H9 (cell line): ENCODE measurements around the gene CARD6. TPM values are rescaled to one million over a fixed set of nuclear protein-coding genes. Genes with fewer than 3 reads are reported as not detected.
"Not testable (repeated sequence)": the region's sequence is repeated elsewhere in the genome, so short reads cannot be mapped to it uniquely, and the experiment has no call there.

Source experiments
- DNase-seq: peaks from one replicate; pipeline ENCODE4 v3.0.0-alpha.2; 2017
- H2AFZ ChIP-seq: one replicate; pipeline ENCODE4 v1.6.1; 2013; ENCODE audit warnings: mild to moderate bottlenecking, low read length, control low read depth, moderate library complexity
- H2AK5ac ChIP-seq: 2 replicates; pipeline ENCODE4 v1.6.1; 2013; ENCODE audit warnings: low read length, control low read depth, mixed read lengths; ENCODE audit not compliant: insufficient read length
- H2BK120ac ChIP-seq: one replicate; pipeline ENCODE4 v1.6.1; 2013; ENCODE audit warnings: low read depth, mild to moderate bottlenecking, low read length, control low read depth, inconsistent platforms; ENCODE audit not compliant: poor library complexity, severe bottlenecking
- H2BK12ac ChIP-seq: 2 replicates; pipeline ENCODE4 v1.6.1; 2013; ENCODE audit warnings: low read length, control low read depth, mixed read lengths, low read depth; ENCODE audit not compliant: insufficient read length
- H2BK15ac ChIP-seq: 2 replicates; pipeline ENCODE4 v1.6.1; 2013; ENCODE audit warnings: low read depth, low read length, control low read depth
- H2BK20ac ChIP-seq: one replicate; pipeline ENCODE4 v1.6.1; 2013; ENCODE audit warnings: low read depth, mild to moderate bottlenecking, low read length, control low read depth, inconsistent platforms; ENCODE audit not compliant: poor library complexity, severe bottlenecking
- H2BK5ac ChIP-seq: 2 replicates; pipeline ENCODE4 v1.6.1; 2013; ENCODE audit warnings: low read length, control low read depth, mixed read lengths; ENCODE audit not compliant: insufficient read length
- H3K14ac ChIP-seq: 2 replicates; pipeline ENCODE4 v1.6.1; 2013; ENCODE audit warnings: low read length, control low read depth; ENCODE audit not compliant: insufficient read depth
- H3K18ac ChIP-seq: 2 replicates; pipeline ENCODE4 v1.6.1; 2013; ENCODE audit warnings: low read depth, mild to moderate bottlenecking, mixed read lengths, low read length, control low read depth; ENCODE audit not compliant: insufficient read length
- H3K23ac ChIP-seq: 2 replicates; pipeline ENCODE4 v1.6.1; 2013; ENCODE audit warnings: low read length, control low read depth, mixed read lengths, low read depth; ENCODE audit not compliant: insufficient read length
- H3K23me2 ChIP-seq: 2 replicates; pipeline ENCODE4 v1.6.1; 2013; ENCODE audit warnings: low read depth, mild to moderate bottlenecking, mixed read lengths, low read length, control low read depth; ENCODE audit not compliant: insufficient read length, poor library complexity, severe bottlenecking
- H3K27ac ChIP-seq: 2 replicates; pipeline ENCODE4 v1.5.1; 2013; ENCODE audit warnings: low read length, control low read depth, mixed read lengths, low read depth; ENCODE audit not compliant: insufficient read length
- H3K27me3 ChIP-seq: 2 replicates; pipeline ENCODE4 v1.6.1; 2013; ENCODE audit warnings: low read length, control low read depth, inconsistent platforms; ENCODE audit not compliant: insufficient read depth
- H3K4ac ChIP-seq: 2 replicates; pipeline ENCODE4 v1.6.1; 2013; ENCODE audit warnings: low read depth, mild to moderate bottlenecking, control low read depth, inconsistent platforms, low read length, moderate library complexity
- H3K4me1 ChIP-seq: 2 replicates; pipeline ENCODE4 v1.6.1; 2013; ENCODE audit warnings: low read length, control low read depth, inconsistent platforms; ENCODE audit not compliant: insufficient read depth
- H3K4me2 ChIP-seq: 2 replicates; pipeline ENCODE4 v1.6.1; 2013; ENCODE audit warnings: low read length, control low read depth, mixed read lengths; ENCODE audit not compliant: insufficient read length, insufficient read depth
- H3K56ac ChIP-seq: 2 replicates; pipeline ENCODE4 v1.6.1; 2013; ENCODE audit warnings: low read depth, mild to moderate bottlenecking, mixed read lengths, low read length, control low read depth; ENCODE audit not compliant: insufficient read length
- H3K79me1 ChIP-seq: 2 replicates; pipeline ENCODE4 v1.6.1; 2013; ENCODE audit warnings: low read depth, mild to moderate bottlenecking, moderate library complexity, low read length, control low read depth, inconsistent platforms; ENCODE audit not compliant: insufficient read depth, poor library complexity, severe bottlenecking
- H3K79me2 ChIP-seq: 2 replicates; pipeline ENCODE4 v1.6.1; 2013; ENCODE audit warnings: low read length, control low read depth, inconsistent platforms; ENCODE audit not compliant: insufficient read depth
- H3K9ac ChIP-seq: 2 replicates; pipeline ENCODE4 v1.6.1; 2013; ENCODE audit warnings: low read length, control low read depth, mixed read lengths; ENCODE audit not compliant: insufficient read length; ENCODE audit errors: extremely low read depth
- H3K9me3 ChIP-seq: one replicate; pipeline ENCODE4 v1.6.1; 2013; ENCODE audit warnings: low read depth, low read length, inconsistent platforms; ENCODE audit not compliant: control insufficient read depth
- H3T11ph ChIP-seq: one replicate; pipeline ENCODE4 v1.6.1; 2013; ENCODE audit warnings: mild to moderate bottlenecking, low read length, control low read depth, inconsistent platforms
- H4K20me1 ChIP-seq: one replicate; pipeline ENCODE4 v1.6.1; 2013; ENCODE audit not compliant: control insufficient read depth, insufficient read length, insufficient read depth
- H4K5ac ChIP-seq: 2 replicates; pipeline ENCODE4 v1.6.1; 2013; ENCODE audit warnings: low read depth, mild to moderate bottlenecking, mixed read lengths, low read length, control low read depth; ENCODE audit not compliant: insufficient read length
- H4K8ac ChIP-seq: replicated peaks from 2 replicates; pipeline ENCODE4 v1.6.1; 2013; ENCODE audit warnings: low read length, control low read depth, mixed read lengths, low read depth; ENCODE audit not compliant: insufficient read length
- H4K91ac ChIP-seq: 2 replicates; pipeline ENCODE4 v1.6.1; 2013; ENCODE audit warnings: low read depth, mild to moderate bottlenecking, moderate library complexity, mixed read lengths, low read length, control low read depth; ENCODE audit not compliant: insufficient read length
- H3K27ac Mint-ChIP-seq, 3 experiments: 2 replicates in 2 of 3; 3 replicates in 1 of 3; pipeline ENCODE4 v1.8.0; 2020 to 2021; ENCODE audit warnings: mixed read lengths in 3 of 3, mild to moderate bottlenecking in 1 of 3, moderate library complexity in 1 of 3
- H3K27me3 Mint-ChIP-seq: 2 replicates; pipeline ENCODE4 v1.8.0; 2021; ENCODE audit warnings: low read depth, mild to moderate bottlenecking, moderate library complexity, mixed read lengths
- H3K36me3 Mint-ChIP-seq, 3 experiments: 2 replicates in 2 of 3; 3 replicates in 1 of 3; pipeline ENCODE4 v1.8.0; 2020 to 2021; ENCODE audit warnings: low read depth in 3 of 3, mixed read lengths in 3 of 3; ENCODE audit not compliant: insufficient read depth in 1 of 3
- H3K4me1 Mint-ChIP-seq, 2 experiments: 2 replicates each; pipeline ENCODE4 v1.8.0; 2020; ENCODE audit warnings: mixed read lengths in 2 of 2
- H3K4me3 Mint-ChIP-seq, 2 experiments: 2 replicates in 1 of 2; 3 replicates in 1 of 2; pipeline ENCODE4 v1.8.0; 2020 to 2021; ENCODE audit warnings: mild to moderate bottlenecking in 2 of 2, mixed read lengths in 2 of 2, moderate library complexity in 1 of 2
- H3K9me3 Mint-ChIP-seq, 2 experiments: 2 replicates in 1 of 2; 3 replicates in 1 of 2; pipeline ENCODE4 v1.8.0; 2020; ENCODE audit warnings: mild to moderate bottlenecking in 2 of 2, mixed read lengths in 2 of 2, moderate library complexity in 1 of 2
- WGBS: extraction: QIAGEN DNeasy Blood & Tissue Kit; methylation state at CpG from one replicate; pipeline ENCODE4 v1.1.7; 2013; ENCODE audit warnings: missing lambda C conversion rate, low lambda C conversion rate, mixed read lengths; ENCODE audit not compliant: insufficient read length; ENCODE audit errors: extremely low coverage; 5-methylcytosine and 5-hydroxymethylcytosine counted together
- total RNA-seq: library from RNA; stranded (reverse); gene quantifications from 2 replicates; pipeline ENCODE4 v1.2.1, GENCODE V29; 2021
- TF ChIP-seq, protein P1 (sequence below): fragments of 200-600 bp; sonication (generic); conservative IDR thresholded peaks from 3 replicates; pipeline ENCODE4 v1.8.0; 2021; ENCODE audit warnings: antibody characterized with exemption, mild to moderate bottlenecking

The CARD6 gene
- total RNA-seq, 1 experiment from 2014 or later: 0.35 TPM

DNA sequence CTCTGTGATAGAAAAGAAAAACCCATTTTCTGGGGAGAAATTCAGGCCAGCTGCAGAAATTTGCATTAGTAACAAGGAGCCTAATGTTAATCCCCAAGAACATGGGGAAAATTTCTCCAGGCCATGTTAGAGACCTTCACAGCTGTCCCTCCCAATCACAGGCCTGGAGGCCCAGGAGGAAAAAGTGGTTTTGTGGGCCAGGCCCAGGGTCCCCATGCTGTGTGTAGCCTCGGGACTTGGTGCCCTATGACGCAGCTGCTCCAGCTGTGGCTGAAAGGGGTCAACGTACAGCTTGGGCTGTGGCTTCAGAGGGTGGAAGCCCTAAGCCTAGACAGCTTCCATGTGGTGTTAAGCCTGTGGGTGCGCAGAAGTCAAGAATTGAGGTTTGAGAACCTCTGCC, 41.1 kb downstream of the CARD6 start:
- H3K14ac ChIP-seq: no peak overlapping the region
- no peak overlapping the region for H4K91ac ChIP-seq
- no peaks in the 10 kb centered on the region for H4K20me1 ChIP-seq
- H3K23ac ChIP-seq: no peak overlapping the region
- no peak overlapping the region for H3K27ac Mint-ChIP-seq
- peaks cover 24 to 26% of the 10 kb centered on the region in 2 experiments for H3K9me3 Mint-ChIP-seq
- H3K4me1 ChIP-seq: no peaks in the 10 kb centered on the region
- TF ChIP-seq, protein P1, sequence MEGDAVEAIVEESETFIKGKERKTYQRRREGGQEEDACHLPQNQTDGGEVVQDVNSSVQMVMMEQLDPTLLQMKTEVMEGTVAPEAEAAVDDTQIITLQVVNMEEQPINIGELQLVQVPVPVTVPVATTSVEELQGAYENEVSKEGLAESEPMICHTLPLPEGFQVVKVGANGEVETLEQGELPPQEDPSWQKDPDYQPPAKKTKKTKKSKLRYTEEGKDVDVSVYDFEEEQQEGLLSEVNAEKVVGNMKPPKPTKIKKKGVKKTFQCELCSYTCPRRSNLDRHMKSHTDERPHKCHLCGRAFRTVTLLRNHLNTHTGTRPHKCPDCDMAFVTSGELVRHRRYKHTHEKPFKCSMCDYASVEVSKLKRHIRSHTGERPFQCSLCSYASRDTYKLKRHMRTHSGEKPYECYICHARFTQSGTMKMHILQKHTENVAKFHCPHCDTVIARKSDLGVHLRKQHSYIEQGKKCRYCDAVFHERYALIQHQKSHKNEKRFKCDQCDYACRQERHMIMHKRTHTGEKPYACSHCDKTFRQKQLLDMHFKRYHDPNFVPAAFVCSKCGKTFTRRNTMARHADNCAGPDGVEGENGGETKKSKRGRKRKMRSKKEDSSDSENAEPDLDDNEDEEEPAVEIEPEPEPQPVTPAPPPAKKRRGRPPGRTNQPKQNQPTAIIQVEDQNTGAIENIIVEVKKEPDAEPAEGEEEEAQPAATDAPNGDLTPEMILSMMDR: no peak
- H3K23me2 ChIP-seq: no peaks in the 10 kb centered on the region
- H3K56ac ChIP-seq: no peak overlapping the region
- H3K27ac ChIP-seq: no peak overlapping the region
- no peak overlapping the region for H2AFZ ChIP-seq
- WGBS: no CpG with 5 or more reads among the region's 4 CpGs
- no peak overlapping the region for H2AK5ac ChIP-seq
- no peak overlapping the region for H3K18ac ChIP-seq
- H3K9ac ChIP-seq: no peak overlapping the region
- H3K79me2 ChIP-seq: no peaks in the 10 kb centered on the region
- H2BK5ac ChIP-seq: no peak overlapping the region
- no peaks in the 10 kb centered on the region for H3K4me1 Mint-ChIP-seq
- no peak overlapping the region for H3K4me3 Mint-ChIP-seq
- no peak overlapping the region for H2BK20ac ChIP-seq
- H3K27me3 Mint-ChIP-seq: no peaks in the 10 kb centered on the region
- no peak overlapping the region for H3K4me2 ChIP-seq
- peaks cover 12% of the 10 kb centered on the region for H3K9me3 ChIP-seq
- H3K79me1 ChIP-seq: no peaks in the 10 kb centered on the region
- H3K27me3 ChIP-seq: no peaks in the 10 kb centered on the region
- DNase-seq: no peak
- H2BK120ac ChIP-seq: no peak overlapping the region
- peaks cover 7 to 13% (median 12%) of the 10 kb centered on the region in 3 experiments; a peak in 6 of 7 replicates for H3K36me3 Mint-ChIP-seq
- no peak overlapping the region for H4K5ac ChIP-seq
- H3K4ac ChIP-seq: no peak overlapping the region
- no peak overlapping the region for H2BK12ac ChIP-seq
- no peak overlapping the region for H4K8ac ChIP-seq
- no peak overlapping the region for H2BK15ac ChIP-seq
- no peak overlapping the region for H3T11ph ChIP-seq

DNA sequence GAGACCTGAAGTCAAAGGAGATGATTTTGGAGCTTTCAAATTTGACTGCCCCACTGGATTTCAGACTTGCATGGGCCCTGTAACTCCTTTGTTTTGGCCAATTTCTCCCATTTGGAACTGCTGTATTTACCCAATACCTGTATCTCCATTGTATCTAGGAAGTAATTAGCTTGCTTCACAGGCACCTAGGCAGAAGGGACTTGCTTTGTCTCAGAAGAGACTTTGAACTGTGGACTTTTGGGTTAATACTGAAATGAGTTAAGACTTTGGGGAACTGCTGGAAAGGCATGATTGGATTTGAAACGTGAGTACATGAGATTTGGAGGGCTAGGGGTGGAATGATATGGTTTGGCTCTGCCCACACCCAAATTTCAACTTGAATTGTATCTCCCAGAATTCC, 41.9 kb downstream of the CARD6 start:
- not testable (repeated sequence) for H2BK12ac ChIP-seq, H3K4me1 Mint-ChIP-seq, H3K4ac ChIP-seq, H2BK20ac ChIP-seq, H3K4me3 Mint-ChIP-seq, H3K27me3 ChIP-seq, DNase-seq, H3K23ac ChIP-seq, H3K14ac ChIP-seq, H3K4me2 ChIP-seq, H4K20me1 ChIP-seq, H3K27me3 Mint-ChIP-seq, H2AFZ ChIP-seq, H3K23me2 ChIP-seq, H2BK5ac ChIP-seq, H3K18ac ChIP-seq, H2BK120ac ChIP-seq, H3K4me1 ChIP-seq, H3K9ac ChIP-seq, H3K79me1 ChIP-seq, H2AK5ac ChIP-seq, H4K8ac ChIP-seq, H2BK15ac ChIP-seq, H3K79me2 ChIP-seq, H3K27ac Mint-ChIP-seq, H3T11ph ChIP-seq, H4K91ac ChIP-seq, H3K27ac ChIP-seq, H4K5ac ChIP-seq, H3K56ac ChIP-seq
- Mint-ChIP-seq H3K9me3 (peaks cover 20 to 22% of the 10 kb centered on the region in 2 experiments), H3K36me3 (peaks cover 5 to 12% (median 10%) of the 10 kb centered on the region in 3 experiments; a peak in 6 of 7 replicates)
- no CpG with 5 or more reads among the region's 1 CpG for WGBS
- peaks cover 12% of the 10 kb centered on the region for H3K9me3 ChIP-seq
